SU-DHL-6 (cell line): ENCODE data around the gene MTHFR.

Source experiments
- H2AFZ ChIP-seq: fragments of 200-600 bp; sonication (generic); 2 replicates; pipeline ENCODE4 v1.6.1; 2014; ENCODE audit warnings: low read depth, mild to moderate bottlenecking, moderate library complexity, mixed read lengths, antibody characterized with exemption, low read length; ENCODE audit not compliant: severe bottlenecking
- H3F3A ChIP-seq: fragments of 200-600 bp; shearing (Covaris generic); 2 replicates; pipeline ENCODE4 v1.6.0; 2016; ENCODE audit warnings: antibody characterized with exemption, mild to moderate bottlenecking; ENCODE audit not compliant: insufficient read depth
- H3K27ac ChIP-seq: fragments of 200-600 bp; sonication (generic); 2 replicates; pipeline ENCODE4 v1.5.1; 2016; ENCODE audit warnings: low read depth, mild to moderate bottlenecking, low read length, moderate library complexity, mixed read lengths
- H3K27me3 ChIP-seq: fragments of 200-600 bp; sonication (generic), shearing (Covaris generic); 2 replicates; pipeline ENCODE4 v1.6.0; 2014; ENCODE audit warnings: mild to moderate bottlenecking, low read length
- H3K36me3 ChIP-seq: fragments of 200-600 bp; sonication (generic); 2 replicates; pipeline ENCODE4 v1.6.1; 2014; ENCODE audit warnings: mild to moderate bottlenecking, low read length, mixed read lengths
- H3K4me2 ChIP-seq: fragments of 300-600, 200-600 bp; shearing (Covaris generic), sonication (generic); 2 replicates; pipeline ENCODE4 v1.6.0; 2014; ENCODE audit warnings: low read length, low read depth, mild to moderate bottlenecking; ENCODE audit not compliant: poor library complexity, severe bottlenecking
- H3K4me3 ChIP-seq: fragments of 200-600 bp; sonication (generic); 2 replicates; pipeline ENCODE4 v1.5.1; 2014; ENCODE audit warnings: antibody characterized with exemption, low read length, mild to moderate bottlenecking, mixed read lengths; ENCODE audit not compliant: insufficient read depth, poor library complexity, severe bottlenecking
- H3K79me2 ChIP-seq: fragments of 200-600 bp; sonication (generic); 2 replicates; pipeline ENCODE4 v1.6.1; 2014; ENCODE audit warnings: mild to moderate bottlenecking, low read length, moderate library complexity; ENCODE audit not compliant: insufficient read depth
- H3K9ac ChIP-seq: fragments of 200-600 bp; sonication (generic); 2 replicates; pipeline ENCODE4 v1.7.0; 2014; ENCODE audit warnings: mild to moderate bottlenecking, low read length
- H3K9me2 ChIP-seq: fragments of 200-600 bp; sonication (generic); replicated peaks from 2 replicates; pipeline ENCODE4 v1.6.1; 2014; ENCODE audit warnings: low read length; ENCODE audit not compliant: insufficient read depth
- H3K9me3 ChIP-seq: fragments of 200-600 bp; sonication (generic); 2 replicates; pipeline ENCODE4 v1.6.1; 2014; ENCODE audit warnings: low read length, mixed read lengths; ENCODE audit not compliant: insufficient read depth
- H4K20me1 ChIP-seq: fragments of 200-600 bp; sonication (generic); 2 replicates; pipeline ENCODE4 v1.6.1; 2014; ENCODE audit warnings: low read depth, mild to moderate bottlenecking, antibody characterized with exemption, low read length, moderate library complexity, mixed read lengths
- CTCF ChIP-seq: fragments of 200-600 bp; sonication (generic); IDR thresholded peaks from one replicate; pipeline ENCODE4 v1.5.1; 2017; ENCODE audit warnings: antibody characterized with exemption, mild to moderate bottlenecking, low read length, moderate library complexity; ENCODE audit not compliant: insufficient read depth, poor library complexity, severe bottlenecking
- EZH2phosphoT487 ChIP-seq: fragments of 200-600 bp; sonication (generic), shearing (Covaris generic); conservative IDR thresholded peaks from 2 replicates; pipeline ENCODE4 v1.6.1; 2018; ENCODE audit warnings: mild to moderate bottlenecking, antibody characterized with exemption, low read length, moderate library complexity, mixed read lengths

MTHFR gene

GRCh38 chr1:11768821-11769220 is 36.9 kb downstream of the MTHFR start:
- H3K27me3 ChIP-seq = no peaks in the 10 kb centered on the region
- no peaks in the 10 kb centered on the region for H3K9me2 ChIP-seq
- H3K79me2 ChIP-seq = no peaks in the 10 kb centered on the region
- H3K9me3 ChIP-seq = no peaks in the 10 kb centered on the region
- H3K4me3 ChIP-seq = no peak overlapping the region
- H3F3A ChIP-seq = no peaks in the 10 kb centered on the region
- no peaks in the 10 kb centered on the region for H4K20me1 ChIP-seq
- H3K27ac ChIP-seq = no peak overlapping the region
- no peak overlapping the region for H3K4me2 ChIP-seq
- TF ChIP-seq EZH2phosphoT487 = no peak
- no peak for TF ChIP-seq CTCF
- H2AFZ ChIP-seq = no peak overlapping the region
- H3K9ac ChIP-seq = no peak overlapping the region
- no peaks in the 10 kb centered on the region for H3K36me3 ChIP-seq

GRCh38 chr1:11767922-11768704 is 37.7 kb downstream of the MTHFR start:
- Histone ChIP-seq H3K36me3 (no peaks in the 10 kb centered on the region), H3K4me3 (no peak overlapping the region), H3K9ac (no peak overlapping the region), H3K9me3 (no peaks in the 10 kb centered on the region), H3K27ac (no peak overlapping the region), H3K27me3 (no peaks in the 10 kb centered on the region), H4K20me1 (no peaks in the 10 kb centered on the region), H3F3A (no peaks in the 10 kb centered on the region), H3K9me2 (no peaks in the 10 kb centered on the region), H2AFZ (no peak overlapping the region), H3K79me2 (no peaks in the 10 kb centered on the region), H3K4me2 (no peak overlapping the region)
- no peak for TF ChIP-seq EZH2phosphoT487
- TF ChIP-seq CTCF = no peak

- Histone ChIP-seq H2AFZ (no peak overlapping the region), H3K9me3 (no peaks in the 10 kb centered on the region), H3K4me2 (no peak overlapping the region), H3K27me3 (no peaks in the 10 kb centered on the region), H3K27ac (no peak overlapping the region), H4K20me1 (no peaks in the 10 kb centered on the region), H3K79me2 (no peaks in the 10 kb centered on the region), H3K4me3 (no peak overlapping the region), H3K36me3 (no peaks in the 10 kb centered on the region), H3F3A (no peaks in the 10 kb centered on the region), H3K9ac (no peak overlapping the region), H3K9me2 (no peaks in the 10 kb centered on the region)
- TF ChIP-seq EZH2phosphoT487 (no peak), CTCF (no peak)
These were observed 39.4 kb downstream of the MTHFR start for GRCh38 chr1:11766429-11766776.
